Smooth muscle cell of trachea (primary cell): ENCODE measurements around the gene CELF6. TPM values are rescaled to one million over a fixed set of nuclear protein-coding genes. Genes with fewer than 3 reads are reported as not detected.

Source experiments
- total RNA-seq: library from RNA; depleted of rRNA; stranded (reverse); fragments of >200 nt; gene quantifications from 2 replicates; pipeline ENCODE4 v1.2.1, GENCODE V29; 2014

Gene CELF6
- total RNA-seq = 0.15 and 0.17 TPM in 2 replicates

DNA sequence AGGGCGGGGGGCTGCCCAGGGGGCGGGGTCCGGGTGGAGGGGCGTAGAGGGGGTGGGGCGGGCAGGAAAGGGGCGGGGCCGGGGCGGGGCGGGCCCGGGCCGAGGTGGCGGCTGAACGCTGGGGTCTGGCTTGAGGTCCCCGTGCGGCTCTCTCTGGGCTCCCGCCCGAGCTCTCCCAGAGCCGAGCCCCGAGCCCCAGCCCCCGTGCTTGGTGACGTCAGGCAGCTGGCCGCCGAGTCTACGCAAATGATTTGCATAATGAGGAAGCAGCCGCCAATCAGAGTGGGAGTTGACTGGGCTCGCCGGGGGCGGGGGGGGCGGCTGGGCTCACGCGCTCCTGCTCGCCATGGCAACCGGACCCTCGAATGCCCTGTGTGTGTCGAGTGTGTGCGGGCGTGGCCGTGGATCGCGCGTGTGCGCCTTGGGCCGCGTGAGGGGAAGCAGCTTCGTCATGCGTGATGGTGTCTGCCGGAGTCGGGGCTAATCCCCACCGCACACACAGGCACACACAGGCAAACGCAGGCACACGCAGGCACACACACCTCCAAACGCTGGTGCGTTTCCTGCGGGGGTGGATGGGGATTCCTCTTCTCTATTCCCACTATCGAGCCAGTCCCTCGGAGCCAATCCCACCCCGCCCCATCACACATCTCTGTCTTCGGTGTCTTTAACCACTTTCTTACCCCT is at the start of gene CELF6:
TSS of gene CELF6 (minus strand) at position 173 of the 687 bp plus-strand sequence. CDS start 283 bp downstream, outside the sequence.

DNA sequence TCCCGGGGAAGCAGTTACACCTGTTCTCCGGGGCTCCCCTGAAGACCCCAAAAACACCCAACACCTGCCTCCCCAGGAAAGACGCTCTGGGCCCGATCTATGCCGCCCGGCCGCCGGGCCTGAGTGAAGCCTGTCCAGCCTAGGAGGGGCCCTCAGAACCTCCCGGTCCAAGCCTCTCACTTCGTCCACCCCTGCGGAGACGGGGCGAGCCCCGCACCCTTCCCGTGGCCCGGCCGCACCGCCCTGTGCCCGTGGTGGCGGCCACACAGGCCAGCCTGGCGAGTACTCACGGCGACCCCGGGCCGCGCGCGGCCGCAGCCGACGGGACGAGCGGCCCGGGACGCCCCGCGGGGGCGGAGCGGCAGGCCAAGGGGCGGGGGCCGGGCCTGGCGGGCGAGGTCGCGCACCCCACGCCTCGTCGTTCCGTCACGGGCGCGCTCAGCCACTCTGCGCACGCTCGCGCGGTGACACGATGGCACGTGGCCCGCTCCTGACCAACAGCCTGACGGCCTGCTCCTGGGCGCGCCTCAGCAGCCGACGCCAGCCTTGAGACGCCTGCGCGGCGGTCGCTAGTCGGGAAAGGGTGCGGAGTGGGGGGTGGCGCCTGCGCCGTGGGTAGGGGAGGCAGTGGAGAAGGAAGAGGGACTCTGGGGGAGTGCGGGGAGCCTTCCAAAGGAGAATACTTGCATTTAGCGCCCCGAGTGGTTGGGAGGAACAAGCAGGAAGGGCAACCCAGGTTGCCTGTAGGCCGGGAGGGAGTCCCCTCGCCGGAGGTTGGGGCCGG is 47.6 kb downstream of the CELF6 start, which contains the start of gene PARP6:
TSS of gene PARP6 (minus strand) at position 342 of the 784 bp plus-strand sequence. CDS start 5,077 bp downstream, outside the sequence.

Other genes starting within 250 kb of the CELF6 start
- gene MYO9A, start 202.0 kb downstream of the CELF6 start, total RNA-seq = 43.7 and 59.1 TPM in 2 replicates
- gene SENP8, start 201.8 kb downstream of the CELF6 start, total RNA-seq = 3.3 and 4.4 TPM in 2 replicates
- 0.15 and 0.33 TPM in 2 replicates for gene GRAMD2A, start 122.4 kb downstream of the CELF6 start, total RNA-seq
- 2,305 and 2,540 TPM in 2 replicates for gene PKM, start 89.0 kb downstream of the CELF6 start, total RNA-seq
- gene PARP6, start 47.6 kb downstream of the CELF6 start, total RNA-seq = 23.3 and 24.3 TPM in 2 replicates
- gene HEXA, start 55.9 kb upstream of the CELF6 start, total RNA-seq = 65.7 and 98.2 TPM in 2 replicates
- gene TMEM202, start 78.1 kb upstream of the CELF6 start, total RNA-seq = not detected in 2 replicates
- 36.4 and 41.2 TPM in 2 replicates for gene ARIH1, start 154.2 kb upstream of the CELF6 start, total RNA-seq